Activated CD8-positive, alpha-beta T cell treated with anti-CD3 and anti-CD28 coated beads for 36 hours (primary cell): ENCODE measurements around the gene GCM1. TPM values are rescaled to one million over a fixed set of nuclear protein-coding genes. Genes with fewer than 3 reads are reported as not detected.
A peak's percentile ranks its signal among the peaks of the same experiment; 100 is the strongest.

Experiments
- ATAC-seq: fragments of 200-7000 bp; cut with Tn5 transposase; one replicate; pipeline ENCODE4 v1.10.0; 2021; ENCODE audit warnings: mild to moderate bottlenecking, moderate library complexity
- CTCF ChIA-PET: fragments of 350-600 bp; sonication (Branson Sonifier 250); formaldehyde crosslinking; loops from one replicate; lab custom pipeline; 2021; ENCODE audit warnings: antibody characterized with exemption; lab: Charles Lee
- POLR2A ChIA-PET: fragments of 350-600 bp; sonication (Branson Sonifier 250); formaldehyde crosslinking; loops from one replicate; lab custom pipeline; 2021; ENCODE audit warnings: antibody characterized with exemption; lab: Charles Lee
- DNase-seq: peaks from one replicate; pipeline ENCODE4 v3.0.0-alpha.2; 2020
- H3K27ac Mint-ChIP-seq: one replicate; pipeline ENCODE4 v1.8.0; 2021; ENCODE audit warnings: mild to moderate bottlenecking, mixed read lengths
- H3K27me3 Mint-ChIP-seq: one replicate; pipeline ENCODE4 v1.8.0; 2021; ENCODE audit warnings: mixed read lengths
- H3K36me3 Mint-ChIP-seq: one replicate; pipeline ENCODE4 v1.8.0; 2021; ENCODE audit warnings: low read depth, mixed read lengths
- H3K4me1 Mint-ChIP-seq: one replicate; pipeline ENCODE4 v1.8.0; 2021; ENCODE audit warnings: low read depth, mixed read lengths
- H3K4me3 Mint-ChIP-seq: one replicate; pipeline ENCODE4 v1.8.0; 2021; ENCODE audit warnings: mild to moderate bottlenecking, moderate library complexity, mixed read lengths
- H3K9me3 Mint-ChIP-seq: one replicate; pipeline ENCODE4 v1.8.0; 2021; ENCODE audit warnings: mixed read lengths
- CTCF ChIP-seq: fragments of 200-600 bp; IDR thresholded peaks from one replicate; pipeline ENCODE4 v1.8.0; 2022; ENCODE audit warnings: antibody characterized with exemption, mild to moderate bottlenecking
- intact Hi-C: fragments of 100-400 bp; cut with micrococcal nuclease; formaldehyde crosslinking; loops from one replicate; pipeline ENCODE4 v1.10.0; 2022
- total RNA-seq, 2 experiments: library from RNA; stranded (reverse); gene quantifications; one replicate each; pipeline ENCODE4 v1.2.3, GENCODE V29; 2021

The GCM1 gene
- total RNA-seq, 2 experiments from 2014 or later, result not detected

DNA sequence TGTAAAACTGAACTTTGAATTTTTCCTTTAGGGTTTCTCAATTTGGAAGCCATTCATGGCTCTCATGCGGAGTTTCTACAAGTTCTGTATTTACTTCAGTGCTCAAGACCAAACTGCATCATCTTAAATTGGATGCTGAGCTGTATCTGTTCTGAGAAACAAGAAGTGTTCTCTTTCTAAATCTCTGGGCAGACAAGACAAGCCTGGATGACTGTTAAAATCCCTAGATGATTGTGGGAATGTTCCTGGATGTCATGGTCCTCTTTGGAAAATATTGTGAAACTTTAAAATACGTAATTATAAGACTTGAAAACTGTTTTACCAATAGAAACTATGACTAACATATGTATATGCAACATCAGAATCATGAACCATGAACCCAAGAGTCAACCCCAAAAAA, 6.2 kb upstream of the GCM1 start:
- POLR2A ChIA-PET, result no interaction called here
- no peaks in the 10 kb centered on the region for H3K9me3 Mint-ChIP-seq
- no peaks in the 10 kb centered on the region for H3K4me1 Mint-ChIP-seq
- TF ChIP-seq CTCF, result no peak
- no peak for ATAC-seq
- H3K27ac Mint-ChIP-seq, result no peak overlapping the region
- H3K4me3 Mint-ChIP-seq, result no peak overlapping the region
- H3K27me3 Mint-ChIP-seq, result peaks cover 1% of the 10 kb centered on the region
- no peak for DNase-seq
- intact Hi-C loops, result no loop called here
- no peaks in the 10 kb centered on the region for H3K36me3 Mint-ChIP-seq
- CTCF ChIA-PET, result no interaction called here

- H3K4me3 Mint-ChIP-seq, result no peak overlapping the region
- DNase-seq (no peak), ATAC-seq (no peak)
- no peak overlapping the region for H3K27ac Mint-ChIP-seq
- no peaks in the 10 kb centered on the region for H3K9me3 Mint-ChIP-seq
- peaks cover 1% of the 10 kb centered on the region for H3K27me3 Mint-ChIP-seq
- no peak for TF ChIP-seq CTCF
- intact Hi-C loops, result no loop called here
- ChIA-PET POLR2A (no interaction called here), CTCF (interaction anchor here (0.9 kb wide), 1 partner anchor 17 kb away, joined by 5 read pairs; no protein-coding TSS in a partner anchor)
- no peaks in the 10 kb centered on the region for H3K4me1 Mint-ChIP-seq
- no peaks in the 10 kb centered on the region for H3K36me3 Mint-ChIP-seq
These were observed 5.4 kb upstream of the GCM1 start for GRCh38 chr6:53154071-53154470.

DNA sequence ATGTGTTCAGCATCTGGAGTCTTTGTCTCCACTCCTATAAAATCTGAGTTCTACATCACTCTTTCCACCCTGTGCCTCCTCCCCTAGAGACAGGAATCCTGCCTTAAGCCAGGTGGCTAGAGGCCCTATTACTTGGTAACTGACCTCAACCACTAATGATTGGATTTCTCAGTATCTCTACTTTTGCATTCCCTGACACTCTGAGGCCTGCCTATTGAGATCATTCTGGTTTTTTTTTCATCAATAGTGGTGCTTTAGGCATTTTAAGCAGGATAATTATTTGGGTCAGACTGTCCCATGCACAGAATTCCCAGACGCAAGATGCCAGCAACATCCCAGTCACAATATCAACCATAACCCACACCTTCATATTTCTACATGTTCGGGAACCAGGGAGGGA, 3.9 kb upstream of the GCM1 start:
- Mint-ChIP-seq H3K27ac (no peak overlapping the region), H3K27me3 (peaks cover 1% of the 10 kb centered on the region), H3K36me3 (no peaks in the 10 kb centered on the region), H3K9me3 (no peaks in the 10 kb centered on the region), H3K4me3 (no peak overlapping the region), H3K4me1 (no peaks in the 10 kb centered on the region)
- intact Hi-C loops, result no loop called here
- TF ChIP-seq CTCF, result no peak
- POLR2A ChIA-PET, result no interaction called here
- CTCF ChIA-PET, result interaction anchor here (0.9 to 1.4 kb wide), 4 partner anchors 8 to 332 kb away, joined by 3 to 5 read pairs (median 4); no protein-coding TSS in a partner anchor
- DNase-seq (no peak), ATAC-seq (no peak)

DNA sequence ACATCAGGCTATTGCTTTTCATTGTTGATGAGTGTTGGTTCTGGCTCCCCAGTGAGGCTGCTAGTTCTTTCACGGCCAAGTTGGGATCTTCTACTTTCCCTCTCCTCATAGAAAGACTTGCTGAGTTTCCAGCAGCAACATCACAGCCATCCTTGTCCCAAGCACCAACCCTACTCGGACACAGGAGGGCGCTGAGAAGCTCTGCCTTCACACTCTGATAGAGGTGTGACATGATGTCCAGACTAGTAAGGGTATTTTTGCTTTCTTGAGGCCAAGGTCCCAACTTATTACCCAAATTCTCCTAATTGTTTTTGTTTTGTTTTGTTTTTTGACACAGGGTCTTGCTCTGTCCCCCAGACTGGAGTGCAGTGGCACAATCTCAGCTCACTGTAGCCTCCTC, 3.0 kb upstream of the GCM1 start:
- peak; percentile 19 for DNase-seq
- H3K4me3 Mint-ChIP-seq, result no peak overlapping the region
- H3K4me1 Mint-ChIP-seq, result no peaks in the 10 kb centered on the region
- H3K9me3 Mint-ChIP-seq, result no peaks in the 10 kb centered on the region
- CTCF ChIA-PET, result interaction anchor here (0.9 to 1.4 kb wide), 5 partner anchors 9 to 333 kb away, joined by 3 to 5 read pairs (median 3); no protein-coding TSS in a partner anchor
- H3K27me3 Mint-ChIP-seq, result peaks cover 1% of the 10 kb centered on the region
- H3K27ac Mint-ChIP-seq, result no peak overlapping the region
- TF ChIP-seq CTCF, result peak; percentile 25
- intact Hi-C loops, result no loop called here
- no peaks in the 10 kb centered on the region for H3K36me3 Mint-ChIP-seq
- peak; percentile 51 for ATAC-seq
- POLR2A ChIA-PET, result interaction anchor here (1.0 kb wide), 1 partner anchor 17 kb away, joined by 3 read pairs; no protein-coding TSS in a partner anchor

DNA sequence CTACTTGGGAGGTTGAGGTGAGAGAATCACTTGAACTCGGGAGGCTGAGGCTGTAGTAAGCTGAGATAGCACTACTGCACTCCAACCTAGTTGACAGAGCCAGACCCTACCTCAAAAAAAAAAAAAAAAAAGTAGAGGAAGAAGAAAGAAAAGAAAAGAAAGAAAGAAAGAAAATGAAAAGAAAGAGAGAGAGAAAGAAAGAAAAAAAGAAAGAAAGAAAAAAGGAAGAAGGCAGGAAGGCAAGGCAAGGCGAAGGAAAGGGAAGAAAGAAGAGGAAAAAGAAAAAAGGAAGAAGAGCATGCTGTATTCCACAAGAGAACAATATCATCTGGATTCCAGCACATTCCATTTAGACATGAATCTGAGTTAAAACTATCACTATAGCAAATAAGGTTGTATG, 3.8 kb downstream of the GCM1 start:
- no peaks in the 10 kb centered on the region for H3K36me3 Mint-ChIP-seq
- ChIA-PET POLR2A (no interaction called here), CTCF (interaction anchor here (1.3 kb wide), 1 partner anchor 338 kb away, joined by 3 read pairs; no protein-coding TSS in a partner anchor)
- ATAC-seq, result no peak
- H3K27ac Mint-ChIP-seq, result no peak overlapping the region
- no peaks in the 10 kb centered on the region for H3K9me3 Mint-ChIP-seq
- no peak for DNase-seq
- no peak overlapping the region for H3K4me3 Mint-ChIP-seq
- intact Hi-C loops, result no loop called here
- no peak for TF ChIP-seq CTCF
- H3K27me3 Mint-ChIP-seq, result no peaks in the 10 kb centered on the region
- H3K4me1 Mint-ChIP-seq, result no peaks in the 10 kb centered on the region
